KMS-11 (cell line): ENCODE measurements around the gene AOPEP.

ENCODE experiments used
- H2AFZ ChIP-seq: fragments of 200-600 bp; sonication (generic); 2 replicates; pipeline ENCODE4 v1.6.1; 2016; ENCODE audit warnings: antibody characterized with exemption, mixed run types, low read depth
- H3K27ac ChIP-seq: fragments of 200-600 bp; sonication (generic); 2 replicates; pipeline ENCODE4 v1.6.1; 2016; ENCODE audit warnings: mild to moderate bottlenecking, mixed run types
- H3K27me3 ChIP-seq: fragments of 200-600 bp; sonication (generic); 2 replicates; pipeline ENCODE4 v1.6.1; 2017; ENCODE audit warnings: mild to moderate bottlenecking, low read depth, mixed run types, moderate library complexity; ENCODE audit not compliant: insufficient read depth
- H3K36me3 ChIP-seq: fragments of 200-600 bp; sonication (generic); 2 replicates; pipeline ENCODE4 v1.6.1; 2017; ENCODE audit warnings: mild to moderate bottlenecking, mixed run types; ENCODE audit not compliant: insufficient read depth
- H3K4me1 ChIP-seq: fragments of 200-600 bp; sonication (generic); 2 replicates; pipeline ENCODE4 v1.6.1; 2016; ENCODE audit warnings: mild to moderate bottlenecking, low read depth, mixed run types; ENCODE audit not compliant: poor library complexity, severe bottlenecking
- H3K4me2 ChIP-seq: fragments of 200-600 bp; sonication (generic); 2 replicates; pipeline ENCODE4 v1.7.0; 2016; ENCODE audit warnings: mild to moderate bottlenecking, mixed run types
- H3K4me3 ChIP-seq: fragments of 200-600 bp; sonication (generic); IDR thresholded peaks from 2 replicates; pipeline ENCODE4 v1.6.1; 2017; ENCODE audit warnings: low read depth, low read length, mixed read lengths; ENCODE audit not compliant: insufficient read depth
- H3K79me2 ChIP-seq: fragments of 200-600 bp; sonication (generic); 2 replicates; pipeline ENCODE4 v1.6.1; 2016; ENCODE audit warnings: low read depth, mixed run types; ENCODE audit not compliant: insufficient read depth
- H3K9ac ChIP-seq: fragments of 200-600 bp; sonication (generic); 2 replicates; pipeline ENCODE4 v1.6.1; 2016; ENCODE audit warnings: mild to moderate bottlenecking, mixed run types
- H4K20me1 ChIP-seq: fragments of 200-600 bp; sonication (generic); 2 replicates; pipeline ENCODE4 v1.6.1; 2016; ENCODE audit warnings: mild to moderate bottlenecking, mixed run types; ENCODE audit not compliant: insufficient read depth
- CTCF ChIP-seq: fragments of 200-600 bp; sonication (generic); conservative IDR thresholded peaks from 2 replicates; pipeline ENCODE4 v1.6.1; 2017; ENCODE audit warnings: low read depth, mild to moderate bottlenecking, antibody characterized with exemption, low read length, moderate library complexity, mixed read lengths

Gene AOPEP

GRCh38 chr9:95012035-95012708, 285.7 kb downstream of the AOPEP start:
- Histone ChIP-seq H3K27me3 (no peaks in the 10 kb centered on the region), H3K27ac (no peak overlapping the region), H3K36me3 (no peaks in the 10 kb centered on the region), H2AFZ (no peak overlapping the region), H3K9ac (no peak overlapping the region), H3K4me3 (no peak overlapping the region), H3K4me2 (no peak overlapping the region), H3K4me1 (no peaks in the 10 kb centered on the region), H4K20me1 (no peaks in the 10 kb centered on the region), H3K79me2 (no peaks in the 10 kb centered on the region)
- no peak for TF ChIP-seq CTCF

- Histone ChIP-seq H3K36me3 (no peaks in the 10 kb centered on the region), H3K27me3 (no peaks in the 10 kb centered on the region), H4K20me1 (no peaks in the 10 kb centered on the region), H3K4me2 (no peak overlapping the region), H3K27ac (no peak overlapping the region), H3K4me3 (no peak overlapping the region), H3K4me1 (no peaks in the 10 kb centered on the region), H3K9ac (no peak overlapping the region), H2AFZ (no peak overlapping the region), H3K79me2 (no peaks in the 10 kb centered on the region)
- TF ChIP-seq CTCF = no peak
These were observed 286.4 kb downstream of the AOPEP start for GRCh38 chr9:95012902-95013301.

GRCh38 chr9:95014917-95015316, 288.4 kb downstream of the AOPEP start:
- H3K4me3 ChIP-seq = no peak overlapping the region
- H3K27ac ChIP-seq = no peak overlapping the region
- no peaks in the 10 kb centered on the region for H3K27me3 ChIP-seq
- no peaks in the 10 kb centered on the region for H3K79me2 ChIP-seq
- H4K20me1 ChIP-seq = no peaks in the 10 kb centered on the region
- no peak overlapping the region for H3K9ac ChIP-seq
- no peaks in the 10 kb centered on the region for H3K36me3 ChIP-seq
- H3K4me2 ChIP-seq = no peak overlapping the region
- no peak overlapping the region for H2AFZ ChIP-seq
- no peaks in the 10 kb centered on the region for H3K4me1 ChIP-seq
- no peak for TF ChIP-seq CTCF

- no peaks in the 10 kb centered on the region for H3K79me2 ChIP-seq
- H3K4me2 ChIP-seq = no peak overlapping the region
- H4K20me1 ChIP-seq = no peaks in the 10 kb centered on the region
- no peak overlapping the region for H3K27ac ChIP-seq
- no peak overlapping the region for H3K4me3 ChIP-seq
- no peak overlapping the region for H3K9ac ChIP-seq
- no peak overlapping the region for H2AFZ ChIP-seq
- H3K27me3 ChIP-seq = no peaks in the 10 kb centered on the region
- no peaks in the 10 kb centered on the region for H3K4me1 ChIP-seq
- H3K36me3 ChIP-seq = no peaks in the 10 kb centered on the region
- no peak for TF ChIP-seq CTCF
These were observed 289.1 kb downstream of the AOPEP start for GRCh38 chr9:95015569-95015968.
